HS-27A (cell line): ENCODE results near the gene SOBP.

ENCODE experiments used
- DNase-seq: peaks from one replicate; pipeline ENCODE4 v3.0.0-alpha.2; 2012; ENCODE audit warnings: low read depth, missing footprints

Gene SOBP

GRCh38 chr6:107658920-107659865 is 169.3 kb downstream of the SOBP start:
- no peak for DNase-seq

GRCh38 chr6:107660839-107661238 is 170.9 kb downstream of the SOBP start:
- DNase-seq, result no peak

- DNase-seq, result no peak
Measured at GRCh38 chr6:107661291-107661690, 171.4 kb downstream of the SOBP start.

- no peak for DNase-seq
Measured at GRCh38 chr6:107662333-107662732, 172.4 kb downstream of the SOBP start.

- no peak for DNase-seq
Measured at GRCh38 chr6:107663308-107663707, 173.4 kb downstream of the SOBP start.

- no peak for DNase-seq
Measured at GRCh38 chr6:107665382-107665781, 175.5 kb downstream of the SOBP start.

- no peak for DNase-seq
Measured at GRCh38 chr6:107666084-107666980, 176.4 kb downstream of the SOBP start.

- no peak for DNase-seq
Measured at GRCh38 chr6:107666981-107667601, 177.2 kb downstream of the SOBP start.

GRCh38 chr6:107667790-107668189 is 177.9 kb downstream of the SOBP start:
- no peak for DNase-seq

- no peak for DNase-seq
Measured at GRCh38 chr6:107668743-107669474, 179.0 kb downstream of the SOBP start.

GRCh38 chr6:107670792-107671199 is 180.9 kb downstream of the SOBP start:
- no peak for DNase-seq

GRCh38 chr6:107673076-107673494 is 183.2 kb downstream of the SOBP start:
- no peak for DNase-seq

- DNase-seq, result no peak
Measured at GRCh38 chr6:107674995-107675738, 185.2 kb downstream of the SOBP start.

- no peak for DNase-seq
Measured at GRCh38 chr6:107676042-107676441, 186.1 kb downstream of the SOBP start.

GRCh38 chr6:107677399-107677798 is 187.5 kb downstream of the SOBP start:
- no peak for DNase-seq

- no peak for DNase-seq
Measured at GRCh38 chr6:107679457-107679856, 189.5 kb downstream of the SOBP start.

- DNase-seq, result no peak
Measured at GRCh38 chr6:107682721-107683120, 192.8 kb downstream of the SOBP start.

- DNase-seq, result no peak
Measured at GRCh38 chr6:107683183-107683582, 193.3 kb downstream of the SOBP start.

- DNase-seq, result no peak
Measured at GRCh38 chr6:107684996-107685395, 195.1 kb downstream of the SOBP start.

- DNase-seq, result no peak
Measured at GRCh38 chr6:107689190-107689589, 199.3 kb downstream of the SOBP start.
